HG03457 (cell line): ENCODE measurements around the gene PPP4R2.
"Not testable (repeated sequence)": the region's sequence is repeated elsewhere in the genome, so short reads cannot be mapped to it uniquely, and the experiment has no call there.

ENCODE experiments used
- ATAC-seq: cut with Tn5 transposase; IDR thresholded peaks from one replicate; pipeline ENCODE4 v1.9.1; 2021; ENCODE audit warnings: moderate number of reproducible peaks; ENCODE audit not compliant: unreplicated experiment

The PPP4R2 gene

DNA sequence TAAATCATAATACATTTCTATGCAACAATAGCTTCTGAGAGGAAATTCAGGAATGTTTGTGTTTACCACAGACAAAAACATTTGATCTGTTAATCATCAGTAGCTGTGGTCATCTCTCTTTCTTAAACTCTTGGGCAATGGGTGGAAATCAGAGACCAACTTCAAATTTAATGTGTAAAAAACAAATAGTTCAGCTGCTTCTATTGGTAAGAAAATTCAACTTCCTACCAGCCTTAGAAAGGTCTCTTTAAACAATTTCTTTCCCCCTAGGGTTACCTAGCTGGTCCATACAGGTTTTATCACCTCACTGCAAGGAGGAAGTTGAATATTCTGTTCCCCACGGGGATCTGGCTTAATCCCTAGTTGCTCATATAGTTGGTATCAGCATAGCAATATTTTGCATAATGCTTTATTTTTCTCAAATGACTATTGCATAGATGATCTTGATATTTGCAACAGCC lies 20.3 kb upstream of the PPP4R2 start:
- no peak for ATAC-seq

DNA sequence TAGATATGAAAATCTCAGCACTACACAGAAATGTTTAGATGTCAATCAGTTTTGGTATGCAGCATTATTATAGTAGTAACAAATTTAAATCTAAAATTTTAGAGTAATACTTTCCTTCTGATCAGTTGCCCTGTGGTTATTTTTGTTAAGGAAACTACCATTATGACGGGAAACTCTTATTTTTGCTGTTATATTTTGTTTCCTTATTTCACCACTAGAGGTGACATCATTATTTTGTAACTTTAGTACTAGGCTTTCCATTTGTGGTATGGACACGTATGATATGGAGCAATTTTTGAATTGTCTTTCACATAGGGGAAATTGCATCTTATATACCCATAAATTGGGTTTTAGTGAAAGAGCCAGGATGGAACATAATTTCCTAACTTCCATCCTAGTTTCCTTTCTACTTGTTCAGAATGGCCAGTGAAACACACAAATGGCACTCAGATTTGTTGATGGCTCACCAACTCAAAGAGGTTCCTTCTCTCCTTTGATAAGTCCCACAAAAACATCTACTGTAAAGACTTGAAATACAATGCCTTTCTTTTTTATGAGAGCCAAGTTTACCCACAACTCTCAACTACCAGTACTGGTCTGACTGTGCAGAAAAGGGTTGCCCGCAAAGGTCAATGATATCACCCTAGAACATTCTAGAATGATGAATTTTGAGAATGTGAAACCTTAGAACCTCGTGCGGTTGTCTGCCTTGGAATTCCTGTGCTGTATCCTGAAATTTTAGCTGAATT lies 19.4 kb upstream of the PPP4R2 start:
- peak; percentile 56 for ATAC-seq

GRCh38 chr3:72982609-72983366 lies 13.8 kb upstream of the PPP4R2 start:
- ATAC-seq = no peak

DNA sequence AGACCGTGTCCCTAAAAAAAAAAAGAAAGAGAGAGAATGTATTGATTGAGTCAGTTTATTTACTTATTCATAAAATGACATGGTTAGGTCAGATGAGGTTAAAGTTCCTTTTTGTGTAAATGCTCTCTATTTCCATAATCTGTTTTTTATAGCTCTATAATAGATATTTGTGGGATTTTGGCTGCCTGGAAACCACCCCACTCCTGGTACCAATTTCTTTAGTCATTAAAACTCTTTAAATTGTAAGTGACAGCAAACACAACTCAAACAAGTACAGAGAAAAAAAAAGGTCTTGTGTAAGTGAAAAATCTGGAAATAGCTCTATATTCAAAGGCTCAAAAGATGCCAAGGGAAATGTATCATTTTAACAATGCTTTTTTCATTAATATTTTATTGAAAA lies 11.0 kb upstream of the PPP4R2 start:
- no peak for ATAC-seq

GRCh38 chr3:72990701-72991395 lies 5.8 kb upstream of the PPP4R2 start:
- ATAC-seq = no peak

DNA sequence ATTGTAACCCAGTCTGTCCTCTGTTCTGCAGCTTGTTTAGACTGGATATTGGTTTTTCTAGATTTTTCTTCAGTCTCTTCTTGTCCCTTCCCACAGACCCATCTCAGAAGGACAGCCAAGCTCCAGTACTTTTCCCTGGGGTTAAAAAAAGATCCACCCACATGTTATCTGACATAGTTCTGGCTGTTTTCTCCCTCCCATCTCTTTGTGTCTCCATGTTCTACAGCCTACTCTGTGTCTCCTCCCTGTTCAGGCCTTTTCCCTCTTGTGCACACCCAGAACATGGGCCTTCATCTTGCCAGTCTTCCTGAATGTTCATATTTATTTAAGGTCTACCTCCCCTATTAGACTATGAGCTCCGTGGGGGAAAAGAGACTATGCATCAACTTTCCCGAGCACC lies 5.1 kb upstream of the PPP4R2 start:
- no peak for ATAC-seq

- no peak for ATAC-seq
These were observed 3.2 kb upstream of the PPP4R2 start for GRCh38 chr3:72993391-72993790.

- no peak for ATAC-seq
These were observed 1.3 kb upstream of the PPP4R2 start for GRCh38 chr3:72995337-72995736.

- no peak for ATAC-seq
These were observed 514 bp upstream of the PPP4R2 start for GRCh38 chr3:72996121-72996472.

DNA sequence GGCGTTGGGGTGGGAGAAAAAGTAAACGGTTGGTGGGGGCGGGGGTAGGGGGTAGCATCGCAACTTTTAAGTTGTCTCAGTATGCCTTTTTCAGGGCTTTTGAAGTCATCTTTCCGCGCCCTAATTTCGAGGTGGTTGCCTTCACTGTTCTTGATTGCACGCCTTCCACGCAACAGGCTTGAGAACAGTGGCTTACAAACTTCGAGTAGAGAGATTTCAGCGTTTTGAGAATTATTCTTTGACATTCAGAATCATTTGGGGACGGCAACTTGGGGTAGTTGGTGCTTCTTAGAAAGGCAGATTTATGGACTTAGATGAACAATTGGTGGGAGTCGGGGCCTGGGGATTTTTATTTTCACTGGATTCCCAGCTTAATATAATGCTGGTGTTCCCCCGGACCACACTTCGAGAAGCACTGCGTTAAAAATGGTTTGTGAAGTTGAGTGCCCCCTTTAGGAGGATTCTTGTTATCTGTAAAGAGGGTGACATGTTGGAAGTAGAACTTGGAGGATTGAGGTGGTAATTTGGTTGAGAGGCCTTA lies 880 bp downstream of the PPP4R2 start:
- no peak for ATAC-seq

DNA sequence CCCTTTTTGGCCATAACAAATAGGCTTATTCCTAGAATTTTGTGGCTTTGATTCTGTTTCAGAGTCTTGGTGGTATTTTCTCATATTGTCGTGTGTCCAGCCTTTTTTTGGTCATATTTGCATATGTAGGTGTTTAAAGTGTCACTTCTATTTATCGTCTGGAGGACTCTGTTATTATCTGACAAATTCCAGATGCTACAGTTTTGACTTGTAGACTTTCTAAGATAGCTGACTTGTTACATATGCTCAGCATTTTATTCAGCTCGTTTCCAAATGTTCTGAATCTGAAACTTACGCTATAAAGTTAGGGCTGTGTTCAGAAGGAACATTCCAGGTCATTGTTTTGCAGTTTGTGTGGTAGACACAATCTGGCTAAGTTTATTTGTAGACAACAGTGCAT lies 1.9 kb downstream of the PPP4R2 start:
- ATAC-seq = no peak

GRCh38 chr3:72999951-73000350 lies 3.3 kb downstream of the PPP4R2 start:
- no peak for ATAC-seq

DNA sequence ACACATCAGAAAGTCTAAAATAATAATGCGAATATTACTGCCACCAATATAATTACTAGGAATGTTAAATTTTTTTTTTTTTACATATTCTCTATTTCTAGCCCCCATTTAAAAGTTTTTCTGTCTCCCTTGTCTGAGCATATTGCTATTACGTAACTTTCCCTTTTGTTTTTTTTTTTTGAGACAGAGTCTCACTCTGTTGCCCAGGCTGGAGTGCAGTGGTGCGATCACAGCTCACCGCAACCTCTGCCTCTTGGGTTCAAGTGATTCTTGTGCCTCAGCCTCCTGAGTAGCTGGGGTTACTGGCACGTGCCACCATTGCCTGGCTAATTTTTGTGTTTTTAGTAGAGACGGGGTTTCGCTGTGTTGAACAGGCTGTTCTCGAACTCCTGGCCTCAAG lies 6.4 kb downstream of the PPP4R2 start:
- not testable (repeated sequence) for ATAC-seq

GRCh38 chr3:73004316-73004715 lies 7.7 kb downstream of the PPP4R2 start:
- ATAC-seq = no peak

- no peak for ATAC-seq
These were observed 11.5 kb downstream of the PPP4R2 start for GRCh38 chr3:73007992-73008712.

DNA sequence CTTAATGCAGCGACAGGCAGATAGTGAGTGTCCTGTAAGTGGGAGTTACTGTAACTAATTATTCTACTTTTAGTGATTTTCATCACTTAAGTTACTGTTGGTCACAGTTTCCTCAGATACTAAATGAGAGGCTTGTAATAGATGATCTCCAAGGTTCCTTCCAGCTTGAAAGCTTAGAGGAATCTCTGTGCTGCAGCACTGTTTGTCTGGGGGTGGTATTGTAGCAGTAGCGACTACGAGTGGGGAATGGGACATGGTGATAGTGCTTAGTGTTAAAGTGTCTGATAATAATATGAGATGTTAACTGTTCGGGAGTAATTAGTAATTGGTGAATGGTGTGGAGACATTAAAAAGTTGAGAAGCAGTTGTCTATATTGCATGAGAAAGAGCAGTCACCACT lies 12.4 kb downstream of the PPP4R2 start:
- no peak for ATAC-seq

GRCh38 chr3:73009750-73010149 lies 13.1 kb downstream of the PPP4R2 start:
- no peak for ATAC-seq

DNA sequence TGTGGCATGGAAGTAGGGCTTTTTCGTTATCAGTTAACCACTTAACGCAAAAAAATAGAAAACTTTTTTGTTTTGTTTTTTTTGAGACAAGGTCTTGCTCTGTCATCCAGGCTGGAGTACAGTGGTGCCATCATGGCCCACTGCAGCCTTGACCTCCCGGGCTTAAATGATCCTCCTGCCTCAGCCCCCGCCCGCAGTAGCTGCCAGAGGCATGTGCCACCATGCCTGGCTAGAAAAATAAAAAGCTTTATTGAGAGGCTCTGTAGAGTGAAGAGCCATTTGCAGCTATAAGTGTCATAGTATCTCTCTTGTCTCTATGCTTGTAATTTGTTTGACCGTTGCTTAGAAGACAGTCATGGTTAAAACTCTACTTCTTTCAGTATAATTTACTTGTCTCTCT lies 13.5 kb downstream of the PPP4R2 start:
- ATAC-seq = no peak

- no peak for ATAC-seq
These were observed 21.7 kb downstream of the PPP4R2 start for GRCh38 chr3:73018298-73018697.

GRCh38 chr3:73018790-73019441 lies 22.3 kb downstream of the PPP4R2 start:
- ATAC-seq = no peak
